ENCODE measurements around the gene GCC2.
"Not testable (repeated sequence)": the region's sequence is repeated elsewhere in the genome, so short reads cannot be mapped to it uniquely, and the experiment has no call there.

The GCC2 gene

DNA sequence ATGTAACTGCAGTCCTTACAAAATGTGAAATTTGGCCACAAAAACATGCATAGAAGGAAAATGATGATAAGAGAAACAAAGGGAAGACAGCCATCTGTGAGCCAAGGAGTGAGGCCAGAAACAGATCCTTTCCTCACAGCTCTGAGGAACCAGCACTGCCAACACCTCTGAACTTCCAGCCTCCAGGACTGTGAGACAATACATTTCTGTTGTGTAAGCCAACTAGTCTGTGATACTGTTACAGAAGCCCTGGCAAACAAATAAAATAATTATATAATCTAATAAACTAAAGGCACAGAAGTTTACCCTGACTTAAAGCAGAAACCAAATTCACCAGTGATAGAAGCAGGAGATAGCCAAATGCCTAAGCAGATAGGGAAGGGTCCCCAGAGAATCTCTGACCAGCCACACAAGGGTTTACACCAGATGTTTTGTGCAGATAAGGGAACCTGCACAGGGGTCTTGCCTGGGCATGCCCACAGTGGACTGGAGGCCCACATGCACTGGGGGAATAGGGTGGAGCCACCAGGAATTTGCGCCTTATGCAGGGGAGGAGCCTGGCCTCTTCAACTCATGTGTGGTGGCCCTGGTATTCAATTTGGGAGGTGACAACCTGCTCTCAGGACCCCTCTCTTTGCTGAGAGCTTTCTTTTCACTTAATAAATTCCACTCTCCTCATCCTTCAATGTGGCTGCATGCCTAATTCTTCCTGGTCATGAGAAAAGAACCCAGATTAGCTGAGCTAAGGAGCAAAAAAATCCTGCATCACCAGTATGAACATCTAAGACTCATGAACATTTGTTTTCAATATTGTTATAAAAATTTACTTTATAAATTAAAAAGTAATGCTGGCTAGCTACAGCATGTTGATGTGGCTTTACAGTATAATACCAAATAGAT lies 3.8 kb upstream of the GCC2 start:
- no peak for DNase-seq (ENCODE audit: low read depth in 2 of 2)

DNA sequence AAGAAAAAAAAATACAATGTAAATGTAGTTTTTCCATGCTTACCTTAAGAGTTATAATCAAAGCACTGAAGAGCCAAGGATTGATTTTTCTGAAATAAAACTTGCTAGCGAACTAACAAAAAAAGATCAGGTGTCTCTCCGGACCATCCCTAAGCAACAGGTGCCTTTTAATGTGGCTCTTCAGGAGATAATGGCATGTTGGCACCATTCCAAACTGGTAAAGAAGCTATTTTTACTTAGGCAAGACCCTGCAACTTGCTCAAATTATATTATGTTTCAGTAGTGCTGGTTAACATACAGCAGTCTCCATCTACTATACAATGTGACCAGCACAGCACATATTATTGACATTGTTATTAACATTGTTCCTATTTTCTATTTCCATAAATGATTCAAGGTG lies 2.3 kb upstream of the GCC2 start:
- no peak for DNase-seq (ENCODE audit: low read depth in 2 of 2)

DNA sequence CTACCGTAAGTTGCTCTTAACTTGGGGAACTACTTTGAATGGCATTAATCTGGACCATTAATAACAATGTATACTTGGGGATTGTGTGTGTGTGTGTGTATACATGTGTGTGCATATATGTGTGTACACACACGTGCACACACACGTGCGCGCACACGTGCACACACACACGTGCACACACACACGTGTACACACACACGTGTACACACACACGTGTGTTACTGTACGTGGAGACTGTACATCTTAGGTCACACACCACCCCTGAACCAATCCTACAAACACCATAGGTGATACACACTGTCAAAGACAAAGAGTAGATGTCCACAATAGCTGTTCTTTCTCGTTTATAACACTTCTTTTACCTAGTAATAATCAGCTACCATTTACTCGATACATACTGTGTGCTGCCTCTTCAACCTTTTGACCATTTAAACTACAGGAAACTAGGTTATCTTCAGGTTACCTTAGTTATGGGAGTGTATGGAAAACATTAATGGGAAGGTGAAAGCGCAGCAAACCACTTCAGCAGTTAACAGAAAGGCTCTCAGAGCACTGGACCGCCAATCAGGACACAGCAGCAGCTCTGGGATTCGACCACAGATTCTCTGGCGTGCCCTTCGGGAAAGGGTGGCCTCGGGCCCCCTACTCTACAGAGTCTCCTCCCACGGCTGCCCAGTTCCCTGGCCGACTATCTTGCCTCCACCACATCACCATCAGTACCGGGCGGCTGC lies 894 bp upstream of the GCC2 start:
- no peak for DNase-seq (ENCODE audit: low read depth in 2 of 2)

DNA sequence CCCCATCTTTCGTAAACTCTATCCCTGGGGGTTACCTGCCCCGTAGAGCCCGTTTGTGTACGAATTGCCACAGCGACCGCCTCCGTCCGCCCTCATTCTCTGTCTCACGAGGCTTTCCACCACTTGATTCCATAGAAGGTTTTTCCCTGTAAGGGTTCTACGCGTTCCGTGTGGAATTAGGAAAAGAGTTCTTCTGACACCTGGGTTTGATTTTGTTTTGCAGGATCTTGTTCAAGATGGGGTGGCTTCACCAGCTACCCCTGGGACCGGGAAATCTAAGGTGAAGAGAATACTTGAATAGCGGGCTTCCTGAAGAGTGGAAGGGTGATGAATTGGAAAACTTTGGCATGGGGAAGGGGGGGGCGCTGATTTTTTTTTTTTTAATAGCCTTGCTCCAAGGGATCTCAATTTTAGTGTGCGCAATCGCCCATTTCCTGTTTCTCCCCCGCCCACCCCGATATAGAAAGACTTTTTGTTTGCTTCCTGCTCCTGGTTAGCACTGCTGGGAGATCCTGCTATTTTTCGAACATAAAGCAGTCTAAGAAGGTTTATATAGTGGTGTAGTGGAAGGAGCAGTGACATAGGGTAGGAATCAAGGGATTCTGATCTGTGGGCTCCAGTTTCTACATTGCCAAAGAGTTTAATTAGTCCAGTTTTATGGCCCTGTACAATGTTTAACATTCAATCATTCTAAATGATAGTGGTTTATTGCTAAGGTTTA lies 564 bp downstream of the GCC2 start:
- DNase-seq (ENCODE audit: low read depth in 2 of 2) = no peak

DNA sequence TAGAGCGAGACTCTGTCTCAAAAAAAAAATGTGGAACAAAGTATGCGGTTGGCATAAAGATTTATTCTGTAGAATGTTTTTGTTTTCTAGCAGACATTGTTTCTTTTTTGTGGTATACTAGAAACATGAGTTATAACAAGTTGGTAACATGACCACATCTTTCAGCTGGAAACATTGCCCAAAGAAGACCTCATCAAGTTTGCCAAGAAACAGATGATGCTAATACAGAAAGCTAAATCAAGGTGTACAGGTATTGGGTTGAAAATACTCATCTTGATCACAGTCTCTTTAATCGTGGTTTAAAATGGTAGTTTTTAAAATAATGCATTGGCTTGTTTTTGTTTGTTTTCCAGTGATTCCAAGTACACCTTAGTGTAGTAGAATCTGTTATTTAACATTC lies 1.9 kb downstream of the GCC2 start:
- DNase-seq (ENCODE audit: low read depth in 2 of 2) = no peak

DNA sequence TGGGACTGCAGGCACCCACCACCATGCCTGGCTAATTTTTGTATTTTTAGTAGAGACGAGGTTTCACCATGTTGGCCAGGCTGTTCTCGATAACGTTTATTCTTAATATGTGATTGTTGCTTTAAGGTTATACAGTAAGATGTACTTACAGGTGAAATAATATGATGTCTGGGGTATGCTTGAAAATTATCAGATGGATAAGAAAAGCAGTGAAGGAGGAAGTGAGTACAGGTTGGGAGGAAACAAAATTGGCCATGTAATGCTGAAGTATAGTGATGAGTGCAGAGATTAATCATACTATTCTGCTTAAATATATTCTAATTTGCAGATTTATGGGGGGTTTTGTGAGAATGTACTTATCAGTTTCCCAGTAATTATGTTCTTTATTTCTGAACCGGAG lies 3.0 kb downstream of the GCC2 start:
- no peak for DNase-seq (ENCODE audit: low read depth in 2 of 2)

DNA sequence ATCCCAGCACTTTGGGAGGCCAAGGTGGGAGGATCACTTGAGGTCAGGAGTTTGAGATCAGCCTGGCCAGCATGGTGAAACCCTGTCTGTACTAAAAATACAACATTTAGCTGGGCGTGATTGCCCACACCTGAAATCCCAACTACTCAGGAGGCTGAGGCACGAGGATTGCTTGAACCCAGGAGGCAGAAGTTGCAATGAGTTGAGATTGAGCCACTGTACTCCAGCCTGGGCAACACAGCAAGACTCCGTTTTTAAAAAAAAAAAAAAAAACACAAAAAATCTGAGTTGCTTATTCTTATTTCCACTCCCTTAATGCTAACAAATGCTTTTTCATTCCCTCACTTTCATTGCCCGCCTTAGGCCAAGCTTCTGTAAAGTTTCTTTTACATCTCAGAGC lies 4.5 kb downstream of the GCC2 start:
- DNase-seq (ENCODE audit: low read depth in 2 of 2) = not testable (repeated sequence)

DNA sequence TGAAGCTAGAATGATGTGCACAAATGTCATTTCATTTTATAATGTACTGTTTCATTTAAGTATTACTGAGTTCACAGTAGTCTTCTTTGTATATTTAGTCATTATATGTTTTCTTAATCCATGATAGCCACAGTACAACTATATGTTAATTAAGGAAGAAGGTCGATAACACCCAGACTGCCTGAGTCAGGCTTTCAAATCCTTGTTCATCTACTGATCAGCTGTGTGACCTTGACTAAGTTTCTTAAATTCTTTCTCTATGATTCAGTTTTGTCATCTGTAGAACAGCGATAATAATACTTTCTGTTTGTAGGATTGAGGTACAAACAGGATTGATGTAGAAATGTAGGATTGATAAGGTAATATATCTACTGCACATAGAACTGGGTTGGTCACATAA lies 5.4 kb downstream of the GCC2 start:
- no peak for DNase-seq (ENCODE audit: low read depth in 2 of 2)

DNA sequence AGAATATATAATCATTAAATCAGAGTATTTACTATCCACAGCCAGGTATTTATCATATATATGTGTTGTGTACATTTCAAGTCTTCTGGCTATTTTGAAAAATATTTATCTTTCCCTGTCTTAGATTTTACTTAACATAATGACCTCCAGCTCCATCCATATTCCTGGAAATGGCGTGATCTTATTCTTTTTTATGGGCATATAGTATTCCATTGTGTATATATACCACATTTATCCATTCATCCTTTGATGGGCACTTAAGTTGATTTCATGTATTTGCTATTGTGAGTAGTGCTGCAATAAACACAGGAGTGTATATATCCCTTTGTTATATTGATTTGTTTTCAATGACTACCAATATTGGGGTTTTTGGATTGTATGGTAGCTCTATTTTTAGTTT lies 6.6 kb downstream of the GCC2 start:
- no peak for DNase-seq (ENCODE audit: low read depth in 2 of 2)

DNA sequence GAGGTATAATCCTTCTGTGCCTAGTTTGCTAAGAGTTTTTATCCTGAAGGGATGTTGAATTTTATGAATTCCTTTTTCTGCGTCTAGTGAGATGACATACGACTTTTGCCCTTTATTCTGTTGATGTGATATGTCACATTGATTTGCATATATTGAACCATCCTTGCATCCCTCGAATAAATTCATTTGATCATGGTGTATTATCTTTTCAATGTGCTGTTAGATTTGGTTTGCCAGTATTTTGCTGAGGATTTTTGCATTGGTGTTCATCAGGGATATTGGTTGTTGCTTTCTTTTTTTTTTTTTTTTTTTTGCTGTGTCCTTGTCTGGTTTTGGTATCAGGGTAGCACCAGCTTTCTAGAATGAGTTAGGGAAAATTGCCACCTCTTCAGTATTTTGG lies 9.1 kb downstream of the GCC2 start:
- DNase-seq (ENCODE audit: low read depth in 2 of 2) = no peak

DNA sequence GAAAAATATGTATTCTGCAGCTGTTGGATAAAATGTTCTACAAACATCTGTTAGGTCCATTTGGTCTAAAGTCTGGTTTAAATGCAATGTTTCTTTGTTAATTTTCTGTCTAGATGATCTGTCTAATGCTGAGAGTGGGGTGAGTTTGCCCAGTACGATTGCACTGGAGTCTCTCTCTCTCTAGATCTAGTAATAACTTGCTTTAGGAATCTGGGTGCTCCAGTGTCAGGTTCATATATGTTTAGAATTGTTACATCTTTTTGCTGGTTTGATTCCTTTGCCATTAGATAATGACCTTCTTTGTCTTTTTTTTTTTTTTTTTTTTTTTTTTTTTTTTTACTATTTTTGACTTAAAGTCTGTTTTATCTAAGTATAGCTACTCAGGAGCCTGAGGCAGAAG lies 10.4 kb downstream of the GCC2 start:
- no peak for DNase-seq (ENCODE audit: low read depth in 2 of 2)

DNA sequence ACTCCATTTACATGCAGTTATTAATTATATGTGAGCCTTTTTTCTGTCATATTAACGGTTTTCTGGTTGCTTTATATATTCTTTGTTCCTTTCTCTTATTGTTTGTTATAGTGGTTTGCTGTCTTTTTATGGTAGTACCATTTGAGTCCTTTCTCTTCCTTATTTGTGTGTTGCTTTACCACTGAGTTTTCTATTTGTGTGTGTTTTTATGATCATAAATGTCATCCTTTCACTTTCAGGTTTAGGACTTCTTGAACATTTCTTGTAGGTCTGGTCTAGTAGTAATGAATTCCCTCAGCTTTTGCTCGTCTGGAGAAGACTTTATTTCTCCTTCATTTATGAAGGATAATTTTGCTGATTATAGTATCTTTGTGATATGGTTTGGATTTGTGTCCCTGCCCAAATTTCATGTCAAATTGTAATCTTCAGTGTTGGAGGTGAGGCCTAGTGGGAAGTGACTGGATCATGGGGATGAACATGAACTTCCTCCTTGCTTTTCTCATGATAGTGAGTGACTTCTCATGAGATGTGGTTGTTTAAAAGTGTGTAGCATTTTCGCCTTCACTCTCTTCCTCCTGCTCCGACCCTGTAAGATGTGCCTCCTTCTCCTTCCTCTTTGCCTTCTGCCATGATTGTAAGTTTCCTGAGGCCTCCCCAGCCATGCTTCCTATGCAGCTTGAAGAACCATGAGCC lies 11.5 kb downstream of the GCC2 start:
- DNase-seq (ENCODE audit: low read depth in 2 of 2) = no peak

DNA sequence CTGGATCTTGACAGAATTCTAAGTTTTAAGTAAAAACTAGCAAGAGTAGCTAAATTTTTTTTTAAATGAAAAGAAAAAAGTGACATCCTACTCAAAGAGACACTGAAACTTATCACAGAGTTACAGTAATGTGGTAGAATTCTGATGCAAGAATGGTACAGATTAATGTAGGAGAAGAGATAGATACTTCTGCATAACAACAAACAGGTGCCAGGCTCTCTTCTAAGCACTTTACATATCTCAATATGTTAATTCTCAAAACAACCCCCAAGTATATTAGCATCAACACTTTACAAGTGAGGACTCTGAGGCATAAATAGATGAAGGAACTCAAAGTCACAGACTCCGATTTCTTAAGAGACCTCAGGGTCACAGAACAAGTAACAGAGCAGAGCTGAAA lies 28.1 kb downstream of the GCC2 start:
- DNase-seq (ENCODE audit: low read depth in 2 of 2) = no peak

DNA sequence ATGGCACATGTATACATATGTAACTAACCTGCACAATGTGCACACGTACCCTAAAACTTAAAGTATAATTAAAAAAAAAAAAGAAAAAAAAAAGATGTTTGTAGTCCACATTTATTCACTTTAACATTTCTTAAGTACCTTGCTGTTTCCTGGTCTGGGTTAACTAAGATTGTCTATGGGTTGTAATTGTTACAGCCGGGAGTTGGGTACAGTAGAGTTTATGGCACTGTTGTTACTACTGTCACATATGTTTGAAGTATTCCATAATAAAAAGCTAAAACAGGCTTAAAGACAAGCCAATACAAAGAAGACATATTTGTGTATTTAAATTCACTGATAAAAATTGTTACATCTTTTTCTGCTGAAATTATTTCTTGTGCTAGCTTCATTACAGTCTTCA lies 36.2 kb downstream of the GCC2 start:
- DNase-seq (ENCODE audit: low read depth in 2 of 2) = no peak

DNA sequence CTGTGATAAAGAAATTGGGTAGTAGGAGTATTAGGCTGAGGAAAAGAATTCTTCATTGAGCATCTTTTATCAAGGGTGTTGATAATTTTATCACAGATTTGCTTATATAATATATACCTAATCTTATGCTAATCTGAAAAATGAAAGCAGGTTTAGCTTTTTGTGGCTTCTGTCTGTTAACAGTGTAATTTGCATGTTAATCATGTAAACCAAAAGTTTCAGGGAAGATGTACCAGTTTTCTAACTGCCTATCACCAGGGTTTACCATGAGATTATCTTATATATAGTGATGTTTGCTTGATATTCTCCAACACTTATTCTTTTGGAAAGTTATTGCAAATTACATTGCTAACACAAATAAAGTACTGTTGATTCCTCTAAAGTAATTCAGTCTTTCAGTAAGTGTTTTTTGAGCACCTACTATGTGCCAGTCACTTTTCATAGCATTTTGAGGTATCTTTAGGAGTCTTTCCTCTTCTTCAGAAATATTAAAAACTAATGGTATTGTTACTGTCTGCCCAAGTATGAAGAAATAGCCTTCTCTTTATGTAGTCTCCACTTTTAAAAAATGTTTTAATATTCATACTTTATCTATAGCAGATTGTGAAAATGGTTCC lies 41.6 kb downstream of the GCC2 start:
- no peak for DNase-seq (ENCODE audit: low read depth in 2 of 2)

DNA sequence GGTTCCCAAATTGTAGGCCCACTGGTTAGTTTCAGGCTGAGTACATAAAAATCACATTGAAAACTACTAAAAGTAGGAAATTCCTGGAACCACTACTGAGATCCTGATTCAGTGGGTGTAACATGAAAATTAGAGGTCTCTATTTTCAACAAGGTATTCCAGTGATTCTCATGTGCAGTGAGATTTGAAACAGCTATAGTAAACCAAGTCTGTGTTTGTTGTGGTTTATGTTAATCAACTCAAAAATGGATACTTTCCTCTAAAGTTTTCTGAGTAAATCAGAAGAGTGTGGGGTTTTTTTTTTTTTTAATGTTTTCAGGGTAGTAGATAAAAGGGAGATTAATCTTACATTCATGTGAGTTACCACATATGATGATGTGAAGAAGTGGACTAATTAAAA lies 42.8 kb downstream of the GCC2 start:
- no peak for DNase-seq (ENCODE audit: low read depth in 2 of 2)

DNA sequence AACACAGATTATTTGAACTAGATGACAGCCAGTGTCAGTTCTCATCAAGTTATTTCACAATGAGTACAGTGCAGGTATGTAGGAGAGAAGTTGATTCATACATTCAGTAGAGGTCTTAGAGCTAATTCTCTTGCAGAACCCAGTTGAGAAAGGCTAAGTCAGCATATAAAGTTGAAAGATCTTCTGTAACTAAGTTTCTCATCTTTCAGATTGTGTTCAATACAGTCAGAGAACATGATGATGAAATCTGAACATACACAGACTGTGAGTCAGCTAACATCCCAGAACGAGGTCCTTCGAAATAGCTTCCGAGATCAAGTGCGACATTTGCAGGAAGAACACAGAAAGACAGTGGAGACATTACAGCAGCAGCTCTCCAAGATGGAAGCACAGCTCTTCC lies 43.4 kb downstream of the GCC2 start:
- DNase-seq (ENCODE audit: low read depth in 2 of 2) = no peak

DNA sequence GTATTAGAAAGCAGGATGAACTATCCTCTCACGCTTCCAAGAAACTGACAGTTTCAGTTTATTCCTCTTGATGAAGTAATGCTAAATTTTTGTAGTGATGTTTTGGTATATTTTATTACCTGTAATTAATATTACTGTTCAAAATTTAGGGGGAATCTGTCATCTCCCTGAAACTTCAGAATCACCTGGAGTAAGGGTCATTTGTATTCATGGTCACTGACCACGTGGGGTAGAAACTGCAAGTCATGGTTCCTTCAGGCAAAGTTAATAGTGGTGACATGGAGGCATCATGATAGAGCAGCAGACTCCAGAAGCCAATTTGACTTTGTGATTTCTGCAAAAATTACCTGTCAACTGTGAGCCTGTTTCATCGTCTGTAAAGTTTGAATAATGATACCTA lies 47.2 kb downstream of the GCC2 start:
- not testable (repeated sequence) for DNase-seq (ENCODE audit: low read depth in 2 of 2)

DNA sequence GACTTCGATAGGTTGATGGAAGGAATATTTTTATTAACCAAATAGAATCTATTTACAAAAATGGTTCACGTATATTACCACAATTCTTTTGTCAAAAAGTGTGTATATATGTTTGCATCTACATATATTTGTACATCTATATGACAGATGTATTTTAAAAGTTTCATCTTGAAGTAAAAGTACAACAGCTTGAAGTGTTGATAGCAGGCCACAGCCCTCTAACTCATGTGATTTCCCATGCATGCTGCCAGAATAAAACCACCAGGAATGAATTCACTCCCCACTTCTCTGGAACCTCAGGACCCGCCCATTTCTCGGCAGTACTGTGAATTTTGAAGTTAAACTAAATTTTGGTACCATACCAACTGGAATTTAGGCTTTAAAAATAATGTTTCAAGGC lies 58.6 kb downstream of the GCC2 start:
- not testable (repeated sequence) for DNase-seq (ENCODE audit: low read depth in 2 of 2)

DNA sequence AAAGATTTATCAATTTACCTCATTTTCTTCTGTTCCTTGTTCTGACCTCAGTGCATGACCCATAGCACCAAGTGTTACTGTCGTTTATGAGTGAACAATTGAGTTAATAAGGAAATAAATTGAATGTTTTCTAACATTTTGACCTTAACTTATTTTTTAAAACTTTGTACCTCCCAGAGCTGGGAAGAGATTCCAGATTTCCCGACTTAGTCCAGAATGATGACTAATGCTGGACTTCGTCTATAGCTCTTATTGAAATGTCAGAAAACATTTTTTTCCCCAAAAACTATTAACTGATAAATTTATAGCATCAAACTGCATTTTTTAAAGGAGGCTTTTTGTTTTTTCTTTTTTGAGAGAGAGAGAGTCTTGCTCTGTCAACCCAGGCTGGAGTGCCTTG lies 63.4 kb downstream of the GCC2 start:
- not testable (repeated sequence) for DNase-seq (ENCODE audit: low read depth in 2 of 2)

DNA sequence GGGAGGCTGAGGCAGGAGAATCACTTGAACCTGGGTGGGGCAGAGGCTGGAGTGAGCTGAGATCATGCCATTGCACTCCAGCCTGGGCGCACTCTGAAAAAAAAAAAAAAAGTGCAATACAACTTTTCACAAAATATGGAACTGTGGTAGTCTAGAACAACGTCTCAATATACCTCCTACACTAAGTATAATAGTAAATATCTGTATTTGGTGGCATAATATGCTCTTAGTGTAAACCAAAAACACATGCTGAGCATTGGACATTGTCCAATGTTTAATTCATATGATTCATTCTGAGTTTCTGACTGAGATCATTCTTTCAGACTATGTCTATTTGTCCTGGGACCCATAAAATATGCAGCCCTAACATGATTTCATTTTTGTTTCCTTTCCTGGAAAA lies 65.5 kb downstream of the GCC2 start:
- not testable (repeated sequence) for DNase-seq (ENCODE audit: low read depth in 2 of 2)

DNA sequence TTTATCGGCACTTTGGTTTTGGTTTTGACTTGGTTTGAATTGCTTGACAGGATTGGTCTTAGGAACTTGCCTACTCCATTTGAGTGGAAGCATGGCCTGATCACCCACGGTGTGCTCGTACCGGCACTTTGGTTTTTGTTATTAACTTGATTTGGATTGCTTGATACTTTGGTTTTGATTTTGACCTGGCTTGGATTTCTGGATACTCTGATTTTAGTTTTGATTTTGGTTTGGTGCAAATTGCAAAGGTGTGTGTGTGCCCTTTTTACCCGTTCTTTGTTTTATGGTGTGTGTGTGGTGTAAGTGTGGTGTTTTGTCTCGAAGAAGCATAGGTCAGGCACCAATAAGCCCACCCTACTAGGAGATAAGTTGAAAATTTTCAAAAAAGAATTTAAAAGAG lies 75.7 kb downstream of the GCC2 start:
- DNase-seq (ENCODE audit: low read depth in 2 of 2) = not testable (repeated sequence)
